GM19193 (cell line): ENCODE measurements around the gene ENDOG.

ENCODE experiments used
- POLR2A ChIP-seq: IDR thresholded peaks from 4 replicates; pipeline ENCODE4 v1.6.1; 2011; ENCODE audit not compliant: insufficient read depth, insufficient read length; ENCODE audit errors: extremely low read depth

The ENDOG gene

GRCh38 chr9:128821584-128822406, 3.5 kb downstream of the ENDOG start:
- no peak for TF ChIP-seq POLR2A

- TF ChIP-seq POLR2A: no peak
Observed at GRCh38 chr9:128822407-128823042, 4.2 kb downstream of the ENDOG start.

- no peak for TF ChIP-seq POLR2A
Observed at GRCh38 chr9:128823362-128823902, 5.1 kb downstream of the ENDOG start.

GRCh38 chr9:128823903-128824406, 5.7 kb downstream of the ENDOG start:
- TF ChIP-seq POLR2A: no peak

- no peak for TF ChIP-seq POLR2A
Observed at GRCh38 chr9:128824911-128825310, 6.6 kb downstream of the ENDOG start.

GRCh38 chr9:128825923-128826700, 7.8 kb downstream of the ENDOG start:
- TF ChIP-seq POLR2A: no peak

- no peak for TF ChIP-seq POLR2A
Observed at GRCh38 chr9:128828267-128828666, 10.0 kb downstream of the ENDOG start.

- TF ChIP-seq POLR2A: no peak
Observed at GRCh38 chr9:128828719-128829452, 10.6 kb downstream of the ENDOG start.

- peak; percentile 93 for TF ChIP-seq POLR2A
Observed at GRCh38 chr9:128829477-128830251, 11.4 kb downstream of the ENDOG start, which contains the start of gene SPOUT1. SPOUT1 (minus strand) TSS chr9:128829794; CDS start chr9:128829780, 14 bp downstream.

- TF ChIP-seq POLR2A: no peak
Observed at GRCh38 chr9:128833696-128834095, 15.4 kb downstream of the ENDOG start.

GRCh38 chr9:128835246-128836210, 17.2 kb downstream of the ENDOG start:
- TF ChIP-seq POLR2A: no peak

- TF ChIP-seq POLR2A: no peak
Observed at GRCh38 chr9:128836509-128837145, 18.3 kb downstream of the ENDOG start.
